ENCODE measurements around the gene ERC2. TPM values are rescaled to one million over a fixed set of nuclear protein-coding genes. Genes with fewer than 3 reads are reported as not detected.

Gene ERC2
- total and polyA plus RNA-seq, 12 donors = 0.22 to 4.2 (median 1.7) TPM

GRCh38 chr3:56130036-56130435 is 338.2 kb downstream of the ERC2 start:
- H3K4me3 ChIP-seq = no peak overlapping the region
- H3K4me1 ChIP-seq = no peaks in the 10 kb centered on the region
- H3K36me3 ChIP-seq = no peaks in the 10 kb centered on the region
- no peak for TF ChIP-seq CTCF (IDR thresholded peaks at IDR 0.05)
- WGBS, 2 donors = 86 to 90% methylated on average over 2 of the region's 2 CpGs
- no peaks in the 10 kb centered on the region for H3K27me3 ChIP-seq
- ATAC-seq = no peak
- DNase-seq = no peak
- no peak overlapping the region for H3K27ac ChIP-seq
- intact Hi-C loops (cut with DNase I) = no loop called here
- peaks cover 0 to 6% (median 0%) of the 10 kb centered on the region in 11 donors for H3K9me3 ChIP-seq

- no peaks in the 10 kb centered on the region for H3K27me3 ChIP-seq
- intact Hi-C loops (cut with DNase I) = no loop called here
These were observed 341.6 kb downstream of the ERC2 start for GRCh38 chr3:56126632-56127031.

GRCh38 chr3:56125358-56126005 is 342.8 kb downstream of the ERC2 start:
- no peaks in the 10 kb centered on the region for H3K27me3 ChIP-seq
- no peak overlapping the region for H3K4me3 ChIP-seq
- H3K9me3 ChIP-seq = peaks cover 0 to 6% (median 0%) of the 10 kb centered on the region in 11 donors
- peak in 5 of 8 donors; percentile 39 to 89 (median 70) for ATAC-seq
- peak overlapping the region in 1 of 10 donors; percentile 10 for H3K27ac ChIP-seq
- no peak for TF ChIP-seq CTCF (IDR thresholded peaks at IDR 0.05)
- intact Hi-C loops (cut with DNase I) = no loop called here
- no peaks in the 10 kb centered on the region for H3K4me1 ChIP-seq
- H3K36me3 ChIP-seq = no peaks in the 10 kb centered on the region
- 41 to 45% methylated on average over 5 of the region's 5 CpGs for WGBS, 2 donors
- peak in 1 of 2 donors; percentile 11 for DNase-seq

More at GRCh38 chr3:56126632-56127031, 341.6 kb downstream of the ERC2 start:
- no peaks in the 10 kb centered on the region for H3K36me3 ChIP-seq
- H3K4me3 ChIP-seq = no peak overlapping the region
- no peaks in the 10 kb centered on the region for H3K4me1 ChIP-seq
- peaks cover 0 to 6% (median 0%) of the 10 kb centered on the region in 11 donors for H3K9me3 ChIP-seq
- DNase-seq = no peak
- no peak for TF ChIP-seq CTCF (IDR thresholded peaks at IDR 0.05)
- H3K27ac ChIP-seq = no peak overlapping the region
- ATAC-seq = no peak

- TF ChIP-seq CTCF (IDR thresholded peaks at IDR 0.05) = no peak
- no peak overlapping the region for H3K4me3 ChIP-seq
- DNase-seq (no peak), ATAC-seq (no peak)
- H3K4me1 ChIP-seq = no peaks in the 10 kb centered on the region
- 59 to 71% methylated on average over 1 of the region's 1 CpG for WGBS, 2 donors
- no peak overlapping the region for H3K27ac ChIP-seq
- H3K36me3 ChIP-seq = no peaks in the 10 kb centered on the region
- H3K27me3 ChIP-seq = no peaks in the 10 kb centered on the region
- intact Hi-C loops (cut with DNase I) = no loop called here
- H3K9me3 ChIP-seq = peaks cover 0 to 6% (median 0%) of the 10 kb centered on the region in 11 donors
These were observed 343.7 kb downstream of the ERC2 start for GRCh38 chr3:56124546-56124945.

All from heart right ventricle (tissue), 16 donors.